Hematopoietic multipotent progenitor cell treated with erythropoietin and hydrocortisone succinate and interleukin-3 and kit ligand, for 8 days (in vitro differentiated cells): ENCODE measurements around the gene VRK2.
"Not testable (repeated sequence)": the region's sequence is repeated elsewhere in the genome, so short reads cannot be mapped to it uniquely, and the experiment has no call there.

Experiments used
- DNase-seq: peaks from one replicate; pipeline ENCODE4 v3.0.0-alpha.2; 2015

VRK2 gene

DNA sequence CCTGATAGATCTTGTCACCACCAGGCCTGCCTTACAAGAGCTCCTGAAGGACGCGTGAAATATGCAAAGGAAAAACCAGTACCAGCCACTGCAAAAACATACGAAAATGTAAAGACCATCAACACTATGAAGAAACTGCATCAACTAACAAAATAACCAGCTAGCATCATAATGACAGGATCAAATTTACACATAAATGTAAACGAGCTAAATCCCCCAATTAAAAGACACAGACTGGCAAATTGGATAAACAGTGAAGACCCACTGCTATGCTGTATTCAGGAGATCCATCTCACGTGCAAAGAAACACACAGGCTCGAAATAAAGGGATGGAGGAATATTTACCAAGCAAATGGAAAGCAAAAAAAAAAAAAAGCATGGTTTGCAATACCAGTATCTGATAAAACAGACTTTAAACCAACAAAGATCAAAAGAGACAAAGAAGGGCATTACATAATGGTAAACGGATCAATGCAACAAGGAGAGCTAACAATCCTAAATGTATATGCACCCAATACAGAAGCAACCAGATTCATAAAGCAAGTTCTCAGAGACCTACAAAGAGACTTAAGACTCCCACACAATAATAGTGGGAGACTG lies 123.8 kb downstream of the VRK2 start:
- not testable (repeated sequence) for DNase-seq

- DNase-seq, result not testable (repeated sequence)
Measured at GRCh38 chr2:58171831-58172230, 125.2 kb downstream of the VRK2 start.

DNA sequence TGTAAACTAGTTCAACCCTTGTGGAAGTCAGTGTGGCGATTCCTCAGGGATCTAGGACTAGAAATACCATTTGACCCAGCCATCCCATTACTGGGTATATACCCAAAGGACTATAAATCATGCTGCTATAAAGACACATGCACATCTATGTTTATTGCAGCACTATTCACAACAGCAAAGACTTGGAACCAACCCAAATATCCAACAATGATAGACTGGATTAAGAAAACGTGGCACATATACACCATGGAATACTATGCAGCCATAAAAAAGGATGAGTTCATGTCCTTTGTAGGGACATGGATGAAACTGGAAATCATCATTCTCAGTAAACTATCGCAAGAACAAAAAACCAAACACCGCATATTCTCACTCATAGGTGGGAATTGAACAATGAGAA lies 130.6 kb downstream of the VRK2 start:
- not testable (repeated sequence) for DNase-seq

GRCh38 chr2:58180175-58180574 lies 133.6 kb downstream of the VRK2 start:
- not testable (repeated sequence) for DNase-seq

DNA sequence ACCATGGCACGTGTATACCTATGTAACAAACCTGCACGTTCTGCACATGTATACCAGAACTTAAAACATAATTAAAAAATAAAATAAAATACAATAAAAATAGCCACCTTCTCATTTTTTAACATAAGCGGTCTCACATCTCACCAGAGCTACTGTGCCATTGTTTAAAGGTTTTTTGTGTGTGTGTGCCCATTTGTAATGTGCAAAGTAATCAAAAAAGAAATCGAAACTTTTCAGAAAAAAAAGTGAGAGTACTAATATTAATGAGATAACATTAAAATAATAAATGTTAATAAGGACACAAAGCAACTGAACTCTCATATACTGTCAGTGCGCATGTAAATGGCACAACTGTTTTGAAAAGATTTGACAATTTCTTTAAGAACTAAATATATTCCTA lies 134.0 kb downstream of the VRK2 start:
- no peak for DNase-seq

GRCh38 chr2:58182527-58182926 lies 135.9 kb downstream of the VRK2 start:
- DNase-seq, result no peak

- no peak for DNase-seq
Measured at GRCh38 chr2:58186501-58186900, 139.9 kb downstream of the VRK2 start.

DNA sequence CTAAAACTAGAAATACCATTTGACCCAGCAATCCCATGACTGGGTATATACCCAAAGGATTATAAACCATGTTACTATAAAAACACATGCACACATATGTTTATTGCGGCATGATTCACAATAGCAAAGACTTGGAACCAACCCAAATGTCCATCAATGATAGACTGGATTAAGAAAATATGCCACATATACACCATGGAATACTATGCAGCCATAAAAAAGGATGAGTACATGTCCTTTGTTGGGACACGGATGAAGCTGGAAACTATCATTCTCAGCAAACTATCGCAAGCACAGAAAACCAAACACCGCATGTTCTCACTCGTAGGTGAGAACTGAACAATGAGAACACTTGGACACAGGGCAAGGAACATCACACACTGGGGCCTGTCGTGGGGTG lies 140.4 kb downstream of the VRK2 start:
- not testable (repeated sequence) for DNase-seq

- DNase-seq, result no peak
Measured at GRCh38 chr2:58194458-58194857, 147.9 kb downstream of the VRK2 start.

- no peak for DNase-seq
Measured at GRCh38 chr2:58195662-58196061, 149.1 kb downstream of the VRK2 start.

GRCh38 chr2:58197894-58198293 lies 151.3 kb downstream of the VRK2 start:
- no peak for DNase-seq

DNA sequence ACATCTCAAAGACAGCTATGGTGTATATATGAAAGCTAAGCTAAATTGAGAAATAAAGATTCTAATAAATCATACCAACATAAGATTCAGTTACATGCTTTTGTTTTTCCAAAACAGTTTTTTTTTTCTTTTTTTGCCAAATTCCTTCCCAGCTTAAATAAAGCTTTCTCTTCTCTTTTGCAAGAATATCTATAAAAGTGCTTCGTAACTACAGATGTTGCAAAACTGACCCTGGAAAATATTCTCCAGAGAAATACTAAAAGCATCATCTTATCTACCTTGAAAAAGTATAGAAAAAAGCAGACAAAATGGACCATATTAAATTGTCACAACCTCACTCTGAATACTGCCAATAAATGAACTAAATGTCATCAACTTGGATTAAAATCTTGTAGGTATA lies 155.8 kb downstream of the VRK2 start:
- no peak for DNase-seq

GRCh38 chr2:58203018-58203417 lies 156.4 kb downstream of the VRK2 start:
- no peak for DNase-seq

DNA sequence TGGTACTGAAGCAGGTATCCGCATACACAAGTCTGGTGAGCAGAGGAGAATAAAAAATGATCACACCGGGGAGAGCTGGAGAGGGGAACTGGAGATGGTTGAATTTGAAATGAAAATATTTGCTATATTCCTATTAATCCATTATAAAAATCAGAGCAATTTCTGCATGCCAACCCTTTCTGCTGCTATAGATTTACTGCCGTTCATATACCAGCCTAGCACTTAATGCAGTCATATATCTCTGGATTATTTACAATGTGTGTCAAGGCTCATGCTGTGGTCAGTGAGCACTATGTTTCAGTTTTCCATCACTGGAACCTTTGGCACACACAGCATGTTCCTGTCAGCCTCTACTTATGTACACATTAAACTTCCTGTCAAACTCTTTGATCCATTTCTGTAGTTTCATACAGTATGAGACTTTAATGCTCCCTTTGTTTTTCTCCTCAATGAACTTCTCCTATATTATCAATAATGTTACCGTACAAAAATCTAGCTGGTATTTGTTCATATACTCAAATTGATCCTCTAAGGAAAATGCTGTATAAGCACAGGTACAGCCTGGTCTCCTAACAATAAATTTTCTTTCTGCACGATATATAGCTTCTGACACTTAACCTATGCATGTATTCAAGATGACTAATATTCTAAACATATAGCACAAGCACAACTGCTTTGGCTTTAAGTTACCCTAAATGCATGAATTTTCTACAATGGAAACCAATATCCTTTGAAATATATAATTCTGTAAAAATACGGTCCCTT lies 157.8 kb downstream of the VRK2 start:
- DNase-seq, result no peak

- no peak for DNase-seq
Measured at GRCh38 chr2:58206785-58207184, 160.2 kb downstream of the VRK2 start.

- no peak for DNase-seq
Measured at GRCh38 chr2:58207189-58207588, 160.6 kb downstream of the VRK2 start.
